Suprapubic skin (tissue), 4 donors: ENCODE data around the gene DMRTB1. TPM values are rescaled to one million over a fixed set of nuclear protein-coding genes. Genes with fewer than 3 reads are reported as not detected.

Experiments
- DNase-seq, 2 donors: peaks; one replicate each; pipeline ENCODE4 v3.0.0-alpha.2; 2019; ENCODE audit warnings: low spot score in 2 of 2
- H3K27ac ChIP-seq: fragments of 200-600 bp; sonication (generic); one replicate; pipeline ENCODE4 v1.5.1; 2019
- H3K27me3 ChIP-seq: fragments of 200-600 bp; sonication (generic); one replicate; pipeline ENCODE4 v1.5.1; 2019
- H3K36me3 ChIP-seq: fragments of 200-600 bp; sonication (generic); one replicate; pipeline ENCODE4 v1.5.1; 2019
- H3K4me1 ChIP-seq: fragments of 200-600 bp; sonication (generic); one replicate; pipeline ENCODE4 v1.5.1; 2019
- H3K4me3 ChIP-seq: fragments of 200-600 bp; sonication (generic); one replicate; pipeline ENCODE4 v1.5.1; 2019; ENCODE audit warnings: mild to moderate bottlenecking
- H3K9me3 ChIP-seq: fragments of 200-600 bp; sonication (generic); one replicate; pipeline ENCODE4 v1.5.1; 2019
- EP300 ChIP-seq: sonication (generic); formaldehyde crosslinking; IDR thresholded peaks from one replicate; pipeline ENCODE4 v1.6.1; 2017; ENCODE audit warnings: antibody characterized with exemption
- POLR2A ChIP-seq, 2 donors: fragments of 450-650 bp; IDR thresholded peaks; one replicate each; pipeline ENCODE4 v1.6.1; 2017; ENCODE audit warnings: antibody characterized with exemption in 2 of 2, mild to moderate bottlenecking in 2 of 2, moderate library complexity in 2 of 2
- POLR2AphosphoS5 ChIP-seq, 3 donors: sonication (generic); formaldehyde crosslinking; IDR thresholded peaks; one replicate each; pipeline ENCODE4 v1.6.1; 2017; ENCODE audit warnings: antibody characterized with exemption in 3 of 3
- WGBS: methylation state at CpG from one replicate; pipeline ENCODE4 v1.1.5; 2018; 5-methylcytosine and 5-hydroxymethylcytosine counted together
- total RNA-seq, 4 donors: library from RNA; depleted of rRNA; stranded (reverse); fragments of >200 nt; gene quantifications; one replicate each; pipeline ENCODE4 v1.1.0, GENCODE V29; 2016
- TF ChIP-seq, protein P1 (sequence below), 2 donors: fragments of 200-600 bp in 1 of 2; fragments of 450-650 bp in 1 of 2; sonication (generic) in 1 of 2; IDR thresholded peaks; one replicate each; pipeline ENCODE4 v1.5.1; 2016 to 2019; ENCODE audit warnings: antibody characterized with exemption in 2 of 2, mild to moderate bottlenecking in 1 of 2, moderate library complexity in 1 of 2

Gene DMRTB1
- total RNA-seq, 4 donors from 2014 or later = not detected

DNA sequence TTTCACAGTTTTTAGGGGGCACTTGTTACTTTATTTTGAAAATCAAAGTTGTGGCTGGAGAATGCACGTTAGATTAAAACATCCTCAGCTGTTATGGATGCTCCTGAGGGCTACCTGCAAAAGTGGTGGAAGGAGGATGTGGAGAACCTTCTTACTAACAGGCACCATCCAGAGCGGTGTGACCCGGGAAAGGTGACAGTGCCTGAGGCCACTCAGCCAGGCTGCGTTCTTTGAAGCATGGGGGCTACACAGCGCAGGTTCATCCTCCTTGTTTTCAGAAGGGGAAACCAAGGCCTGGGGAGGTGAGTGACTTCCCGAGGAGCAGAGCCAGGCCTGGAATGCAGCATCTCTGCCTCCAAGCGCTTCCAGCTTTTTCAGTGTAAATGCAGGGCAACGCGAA lies 24.0 kb downstream of the DMRTB1 start:
- Histone ChIP-seq H3K4me1 (no peaks in the 10 kb centered on the region), H3K27me3 (peaks cover 24% of the 10 kb centered on the region), H3K4me3 (no peak overlapping the region), H3K36me3 (no peaks in the 10 kb centered on the region), H3K9me3 (no peaks in the 10 kb centered on the region), H3K27ac (no peak overlapping the region)
- DNase-seq = no peak
- no peak for TF ChIP-seq EP300
- TF ChIP-seq POLR2AphosphoS5 (IDR thresholded peaks at IDR 0.05) = no peak
- TF ChIP-seq, protein P1, sequence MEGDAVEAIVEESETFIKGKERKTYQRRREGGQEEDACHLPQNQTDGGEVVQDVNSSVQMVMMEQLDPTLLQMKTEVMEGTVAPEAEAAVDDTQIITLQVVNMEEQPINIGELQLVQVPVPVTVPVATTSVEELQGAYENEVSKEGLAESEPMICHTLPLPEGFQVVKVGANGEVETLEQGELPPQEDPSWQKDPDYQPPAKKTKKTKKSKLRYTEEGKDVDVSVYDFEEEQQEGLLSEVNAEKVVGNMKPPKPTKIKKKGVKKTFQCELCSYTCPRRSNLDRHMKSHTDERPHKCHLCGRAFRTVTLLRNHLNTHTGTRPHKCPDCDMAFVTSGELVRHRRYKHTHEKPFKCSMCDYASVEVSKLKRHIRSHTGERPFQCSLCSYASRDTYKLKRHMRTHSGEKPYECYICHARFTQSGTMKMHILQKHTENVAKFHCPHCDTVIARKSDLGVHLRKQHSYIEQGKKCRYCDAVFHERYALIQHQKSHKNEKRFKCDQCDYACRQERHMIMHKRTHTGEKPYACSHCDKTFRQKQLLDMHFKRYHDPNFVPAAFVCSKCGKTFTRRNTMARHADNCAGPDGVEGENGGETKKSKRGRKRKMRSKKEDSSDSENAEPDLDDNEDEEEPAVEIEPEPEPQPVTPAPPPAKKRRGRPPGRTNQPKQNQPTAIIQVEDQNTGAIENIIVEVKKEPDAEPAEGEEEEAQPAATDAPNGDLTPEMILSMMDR (IDR thresholded peaks at IDR 0.05) = no peak
- TF ChIP-seq POLR2A (IDR thresholded peaks at IDR 0.05) = no peak
- WGBS = 87% methylated on average over 8 of the region's 9 CpGs

DNA sequence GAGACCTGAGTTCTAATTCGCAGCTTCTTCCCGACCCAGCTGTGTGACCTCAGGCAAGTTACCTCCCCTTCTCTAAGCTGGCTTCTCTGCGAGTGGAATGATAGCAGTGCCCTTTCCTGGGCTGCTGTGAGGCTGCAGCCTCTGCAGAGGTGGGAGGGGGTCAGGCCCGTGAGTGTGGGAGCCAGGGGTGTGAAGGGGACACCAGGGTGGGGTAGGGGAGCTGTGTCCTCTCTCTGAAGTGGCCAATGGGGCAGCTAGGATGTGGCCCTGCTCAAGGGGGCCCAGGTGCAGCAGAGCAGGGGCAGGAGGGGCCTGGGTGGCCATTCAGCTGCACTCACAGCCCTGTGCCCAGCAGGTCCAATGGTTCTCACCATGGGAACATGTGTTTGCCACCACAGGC lies 24.5 kb downstream of the DMRTB1 start:
- WGBS = 90% methylated on average over 4 of the region's 4 CpGs
- Histone ChIP-seq H3K4me3 (no peak overlapping the region), H3K9me3 (no peaks in the 10 kb centered on the region), H3K27me3 (peaks cover 24% of the 10 kb centered on the region), H3K4me1 (no peaks in the 10 kb centered on the region), H3K36me3 (no peaks in the 10 kb centered on the region), H3K27ac (no peak overlapping the region)
- no peak for DNase-seq
- TF ChIP-seq EP300 (no peak), POLR2A (IDR thresholded peaks at IDR 0.05) (no peak), POLR2AphosphoS5 (IDR thresholded peaks at IDR 0.05) (no peak)
- TF ChIP-seq, protein P1 (IDR thresholded peaks at IDR 0.05) = no peak

DNA sequence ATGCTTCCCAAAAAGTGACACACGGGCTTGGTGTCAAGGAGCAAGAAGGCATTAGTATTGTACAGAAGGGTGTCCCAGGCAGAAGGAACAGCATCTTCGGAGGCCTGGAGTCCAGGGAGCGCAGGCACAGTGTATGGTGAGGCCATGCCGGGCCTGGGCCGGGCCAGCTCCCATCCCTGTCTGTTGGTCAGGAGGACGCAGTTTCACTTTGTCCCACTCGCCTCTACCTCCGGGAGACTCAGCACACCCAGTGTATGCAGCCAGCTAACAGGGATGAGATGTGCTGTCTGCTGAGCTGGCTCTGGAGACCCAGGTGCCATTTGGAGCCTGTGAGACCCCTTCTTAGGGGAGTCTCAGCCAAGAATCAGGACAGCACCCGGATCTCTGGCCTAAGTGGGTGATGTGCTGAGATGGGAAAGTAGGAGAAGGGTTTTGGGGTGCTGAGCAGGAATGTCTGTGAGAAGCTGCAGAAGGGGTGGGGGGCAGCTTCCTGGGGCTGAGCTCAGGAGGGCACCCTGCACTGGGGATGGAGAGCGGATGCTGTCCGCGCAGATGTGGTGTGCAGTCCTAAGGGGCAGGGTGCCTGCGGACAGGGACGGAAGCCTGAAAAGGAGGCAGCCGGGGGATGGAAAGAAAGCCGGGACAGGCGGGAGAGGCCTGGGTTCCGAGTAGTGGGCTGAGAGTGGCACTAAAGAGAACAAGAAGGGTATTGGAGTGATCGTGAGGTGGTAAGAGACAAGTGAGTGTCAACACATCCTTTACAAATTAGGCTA lies 25.7 kb downstream of the DMRTB1 start:
- WGBS = 87% methylated on average over 19 of the region's 19 CpGs
- H3K4me3 ChIP-seq = no peak overlapping the region
- TF ChIP-seq POLR2AphosphoS5 (IDR thresholded peaks at IDR 0.05) (no peak), EP300 (no peak), POLR2A (IDR thresholded peaks at IDR 0.05) (no peak)
- TF ChIP-seq, protein P1 (IDR thresholded peaks at IDR 0.05) = no peak
- peaks cover 24% of the 10 kb centered on the region for H3K27me3 ChIP-seq
- H3K4me1 ChIP-seq = no peaks in the 10 kb centered on the region
- H3K36me3 ChIP-seq = no peaks in the 10 kb centered on the region
- no peak for DNase-seq
- no peaks in the 10 kb centered on the region for H3K9me3 ChIP-seq
- H3K27ac ChIP-seq = no peak overlapping the region

DNA sequence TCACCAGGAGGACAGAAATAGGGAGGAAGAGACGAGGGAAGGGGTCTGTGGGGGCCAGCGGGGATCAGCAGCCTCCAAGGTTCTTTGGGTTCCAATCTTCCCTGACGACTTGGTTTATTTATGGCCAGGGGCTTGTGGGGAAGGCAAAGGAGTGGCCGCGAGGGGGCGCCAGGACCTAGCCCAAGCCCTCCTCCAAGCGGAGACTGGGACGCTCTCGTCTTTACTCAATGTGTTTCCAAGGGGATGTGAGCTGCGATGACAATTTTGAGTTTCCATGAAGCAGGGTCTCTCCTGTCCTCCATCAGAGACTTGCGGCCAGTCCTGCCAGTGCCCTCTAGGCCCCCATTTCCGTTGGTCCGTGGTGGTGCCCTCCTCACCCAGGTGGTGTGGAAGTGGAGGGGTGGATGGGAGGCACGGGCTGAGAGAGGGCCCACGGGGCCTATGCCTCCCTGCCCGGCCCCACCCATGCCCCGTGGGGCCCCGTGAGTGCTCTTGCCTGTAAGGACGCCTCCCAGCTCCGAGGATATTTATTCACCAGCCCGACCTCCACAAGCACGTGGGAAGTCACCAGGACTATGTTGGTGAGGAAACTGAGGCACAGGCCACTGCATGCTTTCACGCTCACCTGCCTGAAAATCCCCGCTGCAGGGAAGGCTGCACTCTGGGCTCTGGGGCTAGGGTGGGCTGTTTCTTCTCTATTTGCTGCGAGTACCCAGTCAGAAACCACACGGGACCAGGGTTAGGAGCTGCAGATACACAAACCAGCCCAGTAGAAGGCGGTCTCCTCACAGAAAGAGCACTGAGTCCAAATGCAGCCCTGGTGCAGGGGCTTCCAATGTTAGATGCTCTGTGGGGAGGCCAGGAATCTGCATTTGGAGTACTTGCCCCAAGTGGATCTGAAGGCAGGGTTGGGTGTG lies 26.5 kb downstream of the DMRTB1 start:
- 43% methylated on average over 12 of the region's 27 CpGs for WGBS
- no peak for DNase-seq
- H3K27ac ChIP-seq = no peak overlapping the region
- no peaks in the 10 kb centered on the region for H3K4me1 ChIP-seq
- no peak overlapping the region for H3K4me3 ChIP-seq
- no peak for TF ChIP-seq POLR2AphosphoS5 (IDR thresholded peaks at IDR 0.05)
- TF ChIP-seq POLR2A (IDR thresholded peaks at IDR 0.05) = no peak
- TF ChIP-seq, protein P1 (IDR thresholded peaks at IDR 0.05) = peak; percentile 63 to 85
- no peaks in the 10 kb centered on the region for H3K9me3 ChIP-seq
- H3K27me3 ChIP-seq = peaks cover 24% of the 10 kb centered on the region
- no peaks in the 10 kb centered on the region for H3K36me3 ChIP-seq
